SJSA1 (cell line): Measurements from ENCODE around the gene ZNF561. TPM values are rescaled to one million over a fixed set of nuclear protein-coding genes. Genes with fewer than 3 reads are reported as not detected.

Experiments used
- total RNA-seq: library from RNA; depleted of rRNA; stranded (reverse); fragments of >200 nt; shearing (Covaris generic); gene quantifications from 2 replicates; pipeline ENCODE4 v1.2.3, GENCODE V29; 2014; rRNA removed

ZNF561 gene
- total RNA-seq, 1 experiment from 2014 or later, result 14.5 TPM

Other genes with a start within 250 kb of the ZNF561 start
- gene ZNF266, start 185.7 kb downstream of the ZNF561 start, total RNA-seq, result 9.0 and 16.1 TPM in 2 replicates
- gene ZNF560, start 122.6 kb downstream of the ZNF561 start, total RNA-seq, result not detected in 2 replicates
- gene ZNF426, start 82.6 kb downstream of the ZNF561 start, total RNA-seq, result 4.7 and 5.9 TPM in 2 replicates
- gene ZNF121, start 36.7 kb downstream of the ZNF561 start, total RNA-seq, result 22.9 and 29.1 TPM in 2 replicates
- 7.8 and 9.6 TPM in 2 replicates for gene ZNF562, start 53.9 kb upstream of the ZNF561 start, total RNA-seq
- 3.5 and 6.3 TPM in 2 replicates for gene ZNF846, start 147.5 kb upstream of the ZNF561 start, total RNA-seq
- gene FBXL12, start 197.8 kb upstream of the ZNF561 start, total RNA-seq, result 16.9 and 34.1 TPM in 2 replicates
- gene UBL5, start 206.7 kb upstream of the ZNF561 start, total RNA-seq, result 472 and 541 TPM in 2 replicates
- 171 and 230 TPM in 2 replicates for gene PIN1, start 214.1 kb upstream of the ZNF561 start, total RNA-seq